PC-9 (cell line): Measurements from ENCODE around the gene CPN1. TPM values are rescaled to one million over a fixed set of nuclear protein-coding genes. Genes with fewer than 3 reads are reported as not detected.

Source experiments
- BruUV-seq: library from RNA; stranded (reverse); fragments of 400-500 nt; replicated peaks from 2 replicates; lab custom pipeline; 2021; lab: Mats Ljungman, UMichigan
- CTCF ChIA-PET: fragments of 300-600 bp; sonication (Branson Sonifier 250); formaldehyde crosslinking; loops from one replicate; lab custom pipeline; 2022; ENCODE audit warnings: antibody characterized with exemption; lab: Charles Lee
- POLR2A ChIA-PET: fragments of 300-600 bp; sonication (Branson Sonifier 250); formaldehyde crosslinking; loops from one replicate; lab custom pipeline; 2022; ENCODE audit warnings: antibody characterized with exemption; ENCODE audit not compliant: unreplicated experiment; lab: Charles Lee
- DNase-seq, 2 experiments: peaks; one replicate each; pipeline versions ENCODE4 v3.0.0 to v3.0.0-alpha.2; 2015 to 2022; ENCODE audit warnings: mixed read lengths in 1 of 2
- H2AFZ ChIP-seq: fragments of 200-600 bp; sonication (generic); 2 replicates; pipeline ENCODE4 v1.8.1; 2017; ENCODE audit warnings: antibody characterized with exemption
- H3F3A ChIP-seq: fragments of 200-600 bp; sonication (generic); 2 replicates; pipeline ENCODE4 v1.8.1; 2017; ENCODE audit warnings: antibody characterized with exemption, mild to moderate bottlenecking, low read depth; ENCODE audit not compliant: insufficient read depth
- H3K27ac ChIP-seq: fragments of 200-600 bp; sonication (generic); 2 replicates; pipeline ENCODE4 v1.6.1; 2016; ENCODE audit warnings: mixed run types
- H3K27me3 ChIP-seq: fragments of 200-600 bp; sonication (generic); 2 replicates; pipeline ENCODE4 v1.6.1; 2016; ENCODE audit warnings: low read depth, mixed run types; ENCODE audit not compliant: insufficient read depth
- H3K36me3 ChIP-seq: fragments of 200-600 bp; sonication (generic); 2 replicates; pipeline ENCODE4 v1.6.1; 2016; ENCODE audit warnings: low read depth, mixed run types
- H3K4me1 ChIP-seq: fragments of 200-600 bp; sonication (generic); replicated peaks from 2 replicates; pipeline ENCODE4 v1.6.1; 2016; ENCODE audit warnings: mixed run types; ENCODE audit not compliant: insufficient read depth
- H3K4me2 ChIP-seq: fragments of 200-600 bp; sonication (generic); 2 replicates; pipeline ENCODE4 v1.6.1; 2017; ENCODE audit warnings: mixed run types
- H3K4me3 ChIP-seq: fragments of 200-600 bp; sonication (generic); 2 replicates; pipeline ENCODE4 v1.6.1; 2016; ENCODE audit warnings: mixed run types
- H3K79me2 ChIP-seq: fragments of 200-600 bp; sonication (generic); 2 replicates; pipeline ENCODE4 v1.6.1; 2017; ENCODE audit warnings: low read depth, mixed run types
- H3K9me2 ChIP-seq: fragments of 200-600 bp; sonication (generic); 2 replicates; pipeline ENCODE4 v1.8.1; 2017; ENCODE audit warnings: mild to moderate bottlenecking; ENCODE audit not compliant: insufficient read depth
- H3K9me3 ChIP-seq: fragments of 200-600 bp; sonication (generic); 2 replicates; pipeline ENCODE4 v1.8.1; 2016; ENCODE audit warnings: low read depth; ENCODE audit not compliant: insufficient read depth
- H4K20me1 ChIP-seq: fragments of 200-600 bp; sonication (generic); 2 replicates; pipeline ENCODE4 v1.8.1; 2017; ENCODE audit not compliant: insufficient read depth
- EZH2 ChIP-seq: fragments of 200-600 bp; sonication (generic); IDR thresholded peaks from 2 replicates; pipeline ENCODE4 v1.8.0; 2017; ENCODE audit warnings: antibody characterized with exemption, low read depth
- intact Hi-C: fragments of 100-400 bp; cut with micrococcal nuclease; formaldehyde crosslinking; loops from one replicate; pipeline ENCODE4 v1.10.0; 2022; ENCODE audit not compliant: unreplicated experiment
- total RNA-seq: library from RNA; stranded (reverse); gene quantifications from 2 replicates; pipeline ENCODE4 v1.2.3, GENCODE V29; 2021
- TF ChIP-seq, protein P1 (sequence below): fragments of 200-600 bp; sonication (generic); conservative IDR thresholded peaks from 2 replicates; pipeline ENCODE4 v1.6.1; 2017; ENCODE audit warnings: mixed run types, antibody characterized with exemption, mild to moderate bottlenecking, moderate library complexity

The CPN1 gene
- total RNA-seq, 1 experiment from 2014 or later, result not detected

DNA sequence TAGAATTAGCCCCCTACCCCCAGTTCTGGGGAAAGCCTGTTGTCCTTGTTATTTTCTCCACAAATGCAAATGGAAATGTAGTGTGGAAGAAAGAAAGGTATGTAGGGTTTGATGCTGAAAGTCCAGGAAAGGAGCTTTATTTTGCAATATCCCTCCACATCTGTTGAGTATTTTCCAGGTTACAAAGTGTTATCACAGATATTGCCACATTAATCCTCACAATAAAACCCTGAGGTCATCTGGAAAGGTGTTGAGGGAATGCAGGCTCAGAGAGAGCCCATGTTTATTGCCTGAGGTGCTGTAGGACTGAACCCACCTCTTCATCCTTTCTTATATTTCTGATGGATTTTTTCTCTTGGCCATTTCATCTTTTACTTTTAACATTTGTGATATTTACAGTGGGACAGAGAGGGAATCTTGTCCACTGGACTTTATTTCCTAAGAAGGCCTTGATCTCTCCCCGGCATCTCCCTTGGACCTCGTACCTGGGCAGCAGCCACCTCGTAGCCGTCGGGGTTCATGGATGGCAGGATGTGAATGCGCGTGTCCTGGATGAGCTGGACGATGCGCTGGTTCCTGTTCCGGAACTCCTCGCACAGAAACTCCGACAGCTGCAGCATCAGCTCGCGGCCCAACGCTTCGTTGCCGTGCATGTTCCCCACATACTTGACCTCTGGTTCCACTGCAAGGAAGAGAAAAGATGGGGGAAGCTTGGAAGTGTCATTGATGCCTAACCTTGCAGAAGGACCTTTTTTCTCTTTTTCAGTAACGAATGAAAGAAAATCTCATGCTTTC is 6.0 kb downstream of the CPN1 start:
- POLR2A ChIA-PET, result no interaction called here
- no peak for DNase-seq
- H3K9me2 ChIP-seq, result no peaks in the 10 kb centered on the region
- H3K4me2 ChIP-seq, result no peak overlapping the region
- no peak for TF ChIP-seq EZH2
- TF ChIP-seq, protein P1, sequence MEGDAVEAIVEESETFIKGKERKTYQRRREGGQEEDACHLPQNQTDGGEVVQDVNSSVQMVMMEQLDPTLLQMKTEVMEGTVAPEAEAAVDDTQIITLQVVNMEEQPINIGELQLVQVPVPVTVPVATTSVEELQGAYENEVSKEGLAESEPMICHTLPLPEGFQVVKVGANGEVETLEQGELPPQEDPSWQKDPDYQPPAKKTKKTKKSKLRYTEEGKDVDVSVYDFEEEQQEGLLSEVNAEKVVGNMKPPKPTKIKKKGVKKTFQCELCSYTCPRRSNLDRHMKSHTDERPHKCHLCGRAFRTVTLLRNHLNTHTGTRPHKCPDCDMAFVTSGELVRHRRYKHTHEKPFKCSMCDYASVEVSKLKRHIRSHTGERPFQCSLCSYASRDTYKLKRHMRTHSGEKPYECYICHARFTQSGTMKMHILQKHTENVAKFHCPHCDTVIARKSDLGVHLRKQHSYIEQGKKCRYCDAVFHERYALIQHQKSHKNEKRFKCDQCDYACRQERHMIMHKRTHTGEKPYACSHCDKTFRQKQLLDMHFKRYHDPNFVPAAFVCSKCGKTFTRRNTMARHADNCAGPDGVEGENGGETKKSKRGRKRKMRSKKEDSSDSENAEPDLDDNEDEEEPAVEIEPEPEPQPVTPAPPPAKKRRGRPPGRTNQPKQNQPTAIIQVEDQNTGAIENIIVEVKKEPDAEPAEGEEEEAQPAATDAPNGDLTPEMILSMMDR, result no peak
- CTCF ChIA-PET, result no interaction called here
- no peaks in the 10 kb centered on the region for H3K9me3 ChIP-seq
- H3K79me2 ChIP-seq, result no peaks in the 10 kb centered on the region
- H2AFZ ChIP-seq, result no peak overlapping the region
- H3K27me3 ChIP-seq, result no peaks in the 10 kb centered on the region
- no peaks in the 10 kb centered on the region for H3K4me1 ChIP-seq
- no peaks in the 10 kb centered on the region for H3K36me3 ChIP-seq
- intact Hi-C loops, result no loop called here
- H3F3A ChIP-seq, result no peaks in the 10 kb centered on the region
- no peak overlapping the region for H3K4me3 ChIP-seq
- H4K20me1 ChIP-seq, result no peaks in the 10 kb centered on the region
- no peak overlapping the region for H3K27ac ChIP-seq
- no TSS peak for BruUV-seq

DNA sequence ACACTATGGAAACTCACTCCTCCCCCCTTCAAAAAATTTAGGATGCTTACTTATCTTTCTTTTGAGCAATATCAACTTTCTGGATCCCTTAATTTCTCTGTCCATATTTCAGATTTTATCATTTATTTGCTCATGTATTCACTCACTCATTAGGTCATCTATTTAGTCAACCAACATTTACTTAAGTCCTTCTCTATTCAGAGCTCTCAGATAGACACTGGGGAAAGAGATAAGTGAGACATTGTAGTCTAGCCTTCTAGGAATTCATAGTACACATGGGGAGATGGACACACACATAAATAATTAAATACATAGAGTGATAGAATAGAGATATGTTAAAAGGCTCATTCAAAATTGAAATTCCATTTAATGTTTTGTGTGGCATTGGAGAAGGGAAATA is 9.2 kb downstream of the CPN1 start:
- CTCF ChIA-PET, result no interaction called here
- Histone ChIP-seq H3K4me2 (no peak overlapping the region), H3K4me3 (no peak overlapping the region), H3K36me3 (no peaks in the 10 kb centered on the region), H3K27me3 (no peaks in the 10 kb centered on the region), H3K4me1 (no peaks in the 10 kb centered on the region), H3K79me2 (no peaks in the 10 kb centered on the region), H4K20me1 (no peaks in the 10 kb centered on the region), H2AFZ (no peak overlapping the region), H3K27ac (no peak overlapping the region), H3F3A (no peaks in the 10 kb centered on the region), H3K9me3 (no peaks in the 10 kb centered on the region), H3K9me2 (no peaks in the 10 kb centered on the region)
- no peak for DNase-seq
- POLR2A ChIA-PET, result no interaction called here
- TF ChIP-seq EZH2, result no peak
- TF ChIP-seq, protein P1, result no peak
- intact Hi-C loops, result no loop called here
- BruUV-seq, result no TSS peak

- no peak overlapping the region for H3K4me2 ChIP-seq
- no peaks in the 10 kb centered on the region for H3K79me2 ChIP-seq
- no peaks in the 10 kb centered on the region for H3K9me2 ChIP-seq
- no peaks in the 10 kb centered on the region for H3K36me3 ChIP-seq
- no peak overlapping the region for H3K27ac ChIP-seq
- H3K4me1 ChIP-seq, result no peaks in the 10 kb centered on the region
- DNase-seq, result no peak
- no peaks in the 10 kb centered on the region for H3F3A ChIP-seq
- ChIA-PET POLR2A (no interaction called here), CTCF (no interaction called here)
- H3K4me3 ChIP-seq, result no peak overlapping the region
- H2AFZ ChIP-seq, result no peak overlapping the region
- H3K9me3 ChIP-seq, result no peaks in the 10 kb centered on the region
- TF ChIP-seq, protein P1, result no peak
- no peak for TF ChIP-seq EZH2
- no TSS peak for BruUV-seq
- H3K27me3 ChIP-seq, result no peaks in the 10 kb centered on the region
- intact Hi-C loops, result no loop called here
- H4K20me1 ChIP-seq, result no peaks in the 10 kb centered on the region
These were observed 10.1 kb downstream of the CPN1 start for GRCh38 chr10:100071529-100071928.
